SU-DHL-6 (cell line): ENCODE data around the gene CHEK2.

Source experiments
- CTCF ChIP-seq: fragments of 200-600 bp; sonication (generic); IDR thresholded peaks from one replicate; pipeline ENCODE4 v1.5.1; 2017; ENCODE audit warnings: antibody characterized with exemption, mild to moderate bottlenecking, low read length, moderate library complexity; ENCODE audit not compliant: insufficient read depth, poor library complexity, severe bottlenecking
- EZH2phosphoT487 ChIP-seq: fragments of 200-600 bp; sonication (generic), shearing (Covaris generic); conservative IDR thresholded peaks from 2 replicates; pipeline ENCODE4 v1.6.1; 2018; ENCODE audit warnings: mild to moderate bottlenecking, antibody characterized with exemption, low read length, moderate library complexity, mixed read lengths

GRCh38 chr22:28715611-28716010, 26.0 kb downstream of the CHEK2 start:
- TF ChIP-seq CTCF (no peak), EZH2phosphoT487 (no peak)
